Left ventricle myocardium inferior (tissue), 1 donor: Measurements from ENCODE around the gene LSAMP. TPM values are rescaled to one million over a fixed set of nuclear protein-coding genes. Genes with fewer than 3 reads are reported as not detected.

Experiments used
- DNase-seq: peaks from one replicate; pipeline ENCODE4 v3.0.0-alpha.2; 2020
- H3K27ac ChIP-seq: fragments of 200-600 bp; replicated peaks from 2 replicates; pipeline ENCODE4 v1.8.0; 2021
- H3K27me3 ChIP-seq: fragments of 200-600 bp; 2 replicates; pipeline ENCODE4 v1.8.0; 2021; ENCODE audit warnings: low read depth
- H3K36me3 ChIP-seq: fragments of 200-600 bp; 2 replicates; pipeline ENCODE4 v1.8.0; 2021
- H3K4me1 ChIP-seq: fragments of 200-600 bp; 2 replicates; pipeline ENCODE4 v1.8.0; 2021
- H3K4me3 ChIP-seq: fragments of 200-600 bp; 2 replicates; pipeline ENCODE4 v1.8.0; 2021; ENCODE audit warnings: mild to moderate bottlenecking, moderate library complexity
- H3K9me3 ChIP-seq: fragments of 200-600 bp; replicated peaks from 2 replicates; pipeline ENCODE4 v1.8.0; 2021
- intact Hi-C: fragments of 100-400 bp; cut with micrococcal nuclease; formaldehyde crosslinking; loops from one replicate; pipeline ENCODE4 v1.11.0; 2022
- total RNA-seq: library from RNA; stranded (reverse); fragmentation: NEBNext Ultra II Directional; extraction: Animal tissue kit (Norgen Biotek cat#: 25700); gene quantifications from one replicate; pipeline ENCODE4 v1.2.1, GENCODE V29; 2021
- TF ChIP-seq, protein P1 (sequence below): fragments of 200-600 bp; IDR thresholded peaks from 2 replicates; pipeline ENCODE4 v1.8.0; 2021; ENCODE audit warnings: antibody characterized with exemption, mild to moderate bottlenecking, borderline replicate concordance
- donor health status: DM: no; HTN: yes; CAD: no; lungs with severe emphysema.

The LSAMP gene
- total RNA-seq, 1 donor from 2014 or later, result 1.2 TPM

DNA sequence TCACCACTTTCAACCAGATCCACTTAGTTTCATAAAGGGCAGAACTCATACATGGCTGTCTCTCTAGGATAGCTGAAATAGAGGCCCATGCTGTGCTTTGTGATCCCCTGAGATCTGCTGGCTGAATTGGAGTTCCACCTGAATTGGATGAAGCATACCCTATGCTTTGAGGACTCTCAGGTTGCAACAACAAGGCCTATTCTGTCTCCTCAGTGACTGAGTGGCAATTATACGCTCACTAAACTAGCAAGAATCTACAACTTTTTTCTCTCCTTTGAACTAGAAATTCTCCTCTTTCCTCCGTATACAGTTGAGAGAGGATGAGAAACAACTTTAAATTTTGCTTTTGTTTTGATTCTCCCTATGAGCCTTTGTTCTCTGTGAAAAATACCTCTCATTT is 348.7 kb downstream of the LSAMP start:
- Histone ChIP-seq H3K4me3 (no peak overlapping the region), H3K36me3 (no peaks in the 10 kb centered on the region), H3K27me3 (no peaks in the 10 kb centered on the region), H3K9me3 (no peaks in the 10 kb centered on the region), H3K27ac (no peak overlapping the region), H3K4me1 (no peaks in the 10 kb centered on the region)
- intact Hi-C loops, result no loop called here
- TF ChIP-seq, protein P1, sequence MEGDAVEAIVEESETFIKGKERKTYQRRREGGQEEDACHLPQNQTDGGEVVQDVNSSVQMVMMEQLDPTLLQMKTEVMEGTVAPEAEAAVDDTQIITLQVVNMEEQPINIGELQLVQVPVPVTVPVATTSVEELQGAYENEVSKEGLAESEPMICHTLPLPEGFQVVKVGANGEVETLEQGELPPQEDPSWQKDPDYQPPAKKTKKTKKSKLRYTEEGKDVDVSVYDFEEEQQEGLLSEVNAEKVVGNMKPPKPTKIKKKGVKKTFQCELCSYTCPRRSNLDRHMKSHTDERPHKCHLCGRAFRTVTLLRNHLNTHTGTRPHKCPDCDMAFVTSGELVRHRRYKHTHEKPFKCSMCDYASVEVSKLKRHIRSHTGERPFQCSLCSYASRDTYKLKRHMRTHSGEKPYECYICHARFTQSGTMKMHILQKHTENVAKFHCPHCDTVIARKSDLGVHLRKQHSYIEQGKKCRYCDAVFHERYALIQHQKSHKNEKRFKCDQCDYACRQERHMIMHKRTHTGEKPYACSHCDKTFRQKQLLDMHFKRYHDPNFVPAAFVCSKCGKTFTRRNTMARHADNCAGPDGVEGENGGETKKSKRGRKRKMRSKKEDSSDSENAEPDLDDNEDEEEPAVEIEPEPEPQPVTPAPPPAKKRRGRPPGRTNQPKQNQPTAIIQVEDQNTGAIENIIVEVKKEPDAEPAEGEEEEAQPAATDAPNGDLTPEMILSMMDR, result no peak
- DNase-seq, result no peak

DNA sequence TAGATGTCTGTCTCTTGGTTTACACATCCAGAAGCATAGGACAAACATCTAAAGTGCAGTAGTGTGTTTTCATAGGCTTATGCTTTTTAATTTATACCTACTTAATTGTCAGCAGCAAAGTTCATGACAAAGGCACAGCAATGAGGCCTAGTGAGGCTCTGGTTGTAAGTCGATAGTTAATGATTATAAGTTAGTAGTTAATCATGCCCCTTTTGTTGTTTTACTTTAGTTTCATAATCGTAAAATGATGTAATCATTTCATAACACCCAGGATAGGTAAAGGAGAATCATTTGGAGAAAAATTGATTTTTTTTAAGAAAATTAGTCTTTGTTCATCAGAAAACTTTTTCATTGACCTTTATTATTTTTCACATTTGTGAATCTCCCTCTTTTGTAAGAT is 351.9 kb downstream of the LSAMP start:
- TF ChIP-seq, protein P1, result no peak

DNA sequence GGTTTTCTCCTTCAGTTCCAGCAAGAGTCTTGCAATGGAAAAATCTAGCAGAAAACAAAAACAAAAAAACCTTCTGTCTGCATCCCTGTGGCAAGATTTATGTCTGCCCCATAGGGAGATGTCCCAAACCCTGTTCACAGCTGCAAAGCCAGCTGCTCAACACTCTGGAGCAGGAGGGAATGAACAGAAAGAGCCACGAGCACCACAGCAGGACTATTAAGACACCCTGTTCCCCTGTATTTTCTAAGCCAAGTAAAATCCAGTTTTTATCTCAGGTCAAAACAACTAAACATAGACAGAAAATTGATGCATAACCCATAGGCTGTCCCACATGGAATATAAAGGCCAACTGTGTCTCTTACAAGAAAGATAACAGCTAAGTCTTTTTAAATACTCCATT is 357.9 kb downstream of the LSAMP start:
- DNase-seq, result no peak
- Histone ChIP-seq H3K4me1 (no peaks in the 10 kb centered on the region), H3K9me3 (no peaks in the 10 kb centered on the region), H3K36me3 (no peaks in the 10 kb centered on the region), H3K4me3 (no peak overlapping the region), H3K27ac (no peak overlapping the region), H3K27me3 (no peaks in the 10 kb centered on the region)
- intact Hi-C loops, result no loop called here
- TF ChIP-seq, protein P1, result no peak

More for the DNA sequence above, 351.9 kb downstream of the LSAMP start:
- DNase-seq, result no peak
- Histone ChIP-seq H3K9me3 (no peaks in the 10 kb centered on the region), H3K36me3 (no peaks in the 10 kb centered on the region), H3K4me1 (no peaks in the 10 kb centered on the region), H3K4me3 (no peak overlapping the region), H3K27me3 (no peaks in the 10 kb centered on the region), H3K27ac (no peak overlapping the region)
- intact Hi-C loops, result no loop called here

DNA sequence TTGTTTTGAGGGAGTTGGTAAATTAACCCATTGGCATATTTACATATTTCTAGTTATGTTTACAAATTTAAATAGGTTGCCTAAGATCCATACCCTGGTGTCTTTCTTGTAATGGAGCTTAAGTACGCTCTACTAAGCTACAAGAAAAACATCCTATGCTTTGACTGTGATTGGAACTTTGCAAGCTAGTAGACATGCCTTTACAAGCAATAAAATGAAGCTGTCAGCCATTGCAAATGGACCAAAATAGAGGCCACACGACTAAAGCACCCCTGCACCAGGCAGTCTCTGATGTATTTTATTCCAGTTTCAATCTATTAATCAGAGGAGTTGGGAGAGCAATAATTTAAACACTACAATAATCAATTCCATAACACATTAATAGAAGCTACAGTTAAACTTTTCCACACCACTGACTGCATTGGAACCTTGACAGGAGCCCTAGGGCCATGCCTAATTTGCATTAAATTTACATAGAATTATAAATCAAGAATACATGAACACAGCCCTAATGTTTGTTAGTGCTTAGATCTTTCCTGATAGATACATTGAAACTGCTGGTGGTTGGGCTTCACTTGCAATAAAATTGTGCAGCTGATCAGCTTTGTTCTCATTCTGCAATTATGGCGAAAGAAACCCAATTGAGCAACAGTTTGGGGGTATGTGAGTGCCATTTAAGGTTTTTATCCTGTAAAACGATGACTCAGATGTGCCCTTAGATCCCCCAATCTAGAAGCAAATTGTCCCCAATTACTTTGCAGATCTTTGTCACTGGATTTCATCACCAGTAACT is 360.1 kb downstream of the LSAMP start:
- no peaks in the 10 kb centered on the region for H3K36me3 ChIP-seq
- TF ChIP-seq, protein P1, result no peak
- H3K27ac ChIP-seq, result no peak overlapping the region
- no peaks in the 10 kb centered on the region for H3K27me3 ChIP-seq
- no peaks in the 10 kb centered on the region for H3K9me3 ChIP-seq
- intact Hi-C loops, result no loop called here
- DNase-seq, result no peak
- H3K4me1 ChIP-seq, result no peaks in the 10 kb centered on the region
- H3K4me3 ChIP-seq, result no peak overlapping the region

DNA sequence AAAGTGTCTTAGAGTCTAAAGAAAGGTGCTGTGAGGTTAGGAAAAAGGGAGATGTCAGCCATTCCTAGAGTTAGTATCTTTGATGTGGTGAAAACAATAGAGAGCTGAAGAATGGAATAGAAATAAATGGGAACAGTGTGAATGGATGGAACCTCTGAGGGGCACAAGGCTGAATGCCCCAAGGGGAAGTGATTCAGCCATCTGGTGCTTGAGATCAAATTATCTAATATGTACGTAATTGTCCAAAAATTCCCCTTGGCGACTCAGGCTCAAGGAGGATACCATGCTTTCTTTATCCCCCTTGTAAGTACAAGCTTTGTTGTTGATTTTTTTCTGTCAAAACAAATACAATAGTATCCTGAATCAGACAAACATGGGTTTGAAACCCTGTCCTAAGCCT is 361.6 kb downstream of the LSAMP start:
- no peaks in the 10 kb centered on the region for H3K27me3 ChIP-seq
- DNase-seq, result no peak
- H3K27ac ChIP-seq, result no peak overlapping the region
- H3K4me1 ChIP-seq, result no peaks in the 10 kb centered on the region
- no peaks in the 10 kb centered on the region for H3K36me3 ChIP-seq
- no peak overlapping the region for H3K4me3 ChIP-seq
- TF ChIP-seq, protein P1, result no peak
- no peaks in the 10 kb centered on the region for H3K9me3 ChIP-seq
- intact Hi-C loops, result no loop called here
